ENCODE results near the gene TMOD3.

Gene TMOD3

GRCh38 chr15:51840692-51841091 is 11.2 kb downstream of the TMOD3 start:
- in situ Hi-C loops (cut with MboI; ENCODE audit: low pct_unique_long_range_greater_than_20kb, low sequenced_read_pairs, unreplicated experiment): no loop called here
- no peak for DNase-seq (ENCODE audit: low spot score)
- TF ChIP-seq CTCF (IDR thresholded peaks at IDR 0.05; ENCODE audit: extremely low read depth, insufficient read depth, missing control alignments): no peak

GRCh38 chr15:51841406-51842040 is 12.1 kb downstream of the TMOD3 start:
- no peak for DNase-seq (ENCODE audit: low spot score)
- no peak for TF ChIP-seq CTCF (IDR thresholded peaks at IDR 0.05; ENCODE audit: extremely low read depth, insufficient read depth, missing control alignments)
- in situ Hi-C loops (cut with MboI; ENCODE audit: low pct_unique_long_range_greater_than_20kb, low sequenced_read_pairs, unreplicated experiment): no loop called here

- DNase-seq (ENCODE audit: low spot score): no peak
- TF ChIP-seq CTCF (IDR thresholded peaks at IDR 0.05; ENCODE audit: extremely low read depth, insufficient read depth, missing control alignments): no peak
- in situ Hi-C loops (cut with MboI; ENCODE audit: low pct_unique_long_range_greater_than_20kb, low sequenced_read_pairs, unreplicated experiment): no loop called here
Measured at GRCh38 chr15:51842265-51842664, 12.8 kb downstream of the TMOD3 start.

- peak; percentile 16 for DNase-seq (ENCODE audit: low spot score)
- in situ Hi-C loops (cut with MboI; ENCODE audit: low pct_unique_long_range_greater_than_20kb, low sequenced_read_pairs, unreplicated experiment): no loop called here
- no peak for TF ChIP-seq CTCF (IDR thresholded peaks at IDR 0.05; ENCODE audit: extremely low read depth, insufficient read depth, missing control alignments)
Measured at GRCh38 chr15:51842852-51843737, 13.6 kb downstream of the TMOD3 start.

GRCh38 chr15:51844747-51845426 is 15.4 kb downstream of the TMOD3 start:
- in situ Hi-C loops (cut with MboI; ENCODE audit: low pct_unique_long_range_greater_than_20kb, low sequenced_read_pairs, unreplicated experiment): no loop called here
- DNase-seq (ENCODE audit: low spot score): no peak
- TF ChIP-seq CTCF (IDR thresholded peaks at IDR 0.05; ENCODE audit: extremely low read depth, insufficient read depth, missing control alignments): no peak

- in situ Hi-C loops (cut with MboI; ENCODE audit: low pct_unique_long_range_greater_than_20kb, low sequenced_read_pairs, unreplicated experiment): no loop called here
- TF ChIP-seq CTCF (IDR thresholded peaks at IDR 0.05; ENCODE audit: extremely low read depth, insufficient read depth, missing control alignments): no peak
- no peak for DNase-seq (ENCODE audit: low spot score)
Measured at GRCh38 chr15:51846066-51846462, 16.6 kb downstream of the TMOD3 start.
